ENCODE measurements around the gene NOL7. TPM values are rescaled to one million over a fixed set of nuclear protein-coding genes. Genes with fewer than 3 reads are reported as not detected.

NOL7 gene
- total and polyA plus RNA-seq, 7 experiments from 2014 or later: 49.1 to 145 (median 65.0) TPM

DNA sequence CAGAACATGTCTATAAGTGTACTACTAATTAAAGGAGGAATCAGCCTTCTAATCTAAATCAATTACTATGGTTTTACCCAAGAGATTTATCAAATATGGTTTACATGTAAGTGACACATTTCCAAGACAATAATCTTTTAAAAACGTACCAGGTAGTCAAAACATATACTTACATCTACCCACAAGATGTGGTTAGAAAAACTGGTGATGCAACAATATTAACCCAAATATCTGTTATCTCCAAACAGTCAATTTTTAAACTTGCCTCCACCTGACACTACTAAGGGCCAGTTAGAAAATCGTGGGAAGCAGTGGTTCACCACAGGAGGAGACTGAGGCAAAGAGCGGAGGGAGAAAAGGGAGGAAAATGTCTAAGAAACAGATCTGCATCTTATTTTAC lies 28.0 kb downstream of the NOL7 start:
- no peaks in the 10 kb centered on the region for H3K9me3 Mint-ChIP-seq
- no peak overlapping the region for H3K4me3 Mint-ChIP-seq
- no peaks in the 10 kb centered on the region for H3K27me3 Mint-ChIP-seq
- no peak for ATAC-seq
- H3K36me3 ChIP-seq (ENCODE audit: control insufficient read depth in 2 of 3, insufficient read depth in 3 of 3, low read length in 3 of 3): peaks cover 0 to 25% (median 0%) of the 10 kb centered on the region in 3 experiments
- DNase-seq: no peak
- no peak overlapping the region for H3K4me3 ChIP-seq (ENCODE audit: low read length)
- no peak overlapping the region for H3K27ac ChIP-seq (ENCODE audit: low read depth, low read length)
- H3K4me1 Mint-ChIP-seq: peaks cover 10 to 18% (median 13%) of the 10 kb centered on the region in 7 donors
- peaks cover 13 to 31% (median 23%) of the 10 kb centered on the region in 5 donors for H3K36me3 Mint-ChIP-seq
- H3K27me3 ChIP-seq (ENCODE audit: control insufficient read depth in 2 of 2, insufficient read depth in 2 of 2, low read length in 2 of 2): no peaks in the 10 kb centered on the region
- POLR2A ChIA-PET: interaction anchor here (2.0 kb wide), 1 partner anchor 66 kb away, joined by 5 read pairs; no protein-coding TSS in a partner anchor
- CTCF ChIA-PET: no interaction called here
- intact Hi-C loops (cut with micrococcal nuclease): no loop called here
- H3K4me1 ChIP-seq (ENCODE audit: control insufficient read depth in 2 of 2, insufficient read depth in 2 of 2, low read length in 2 of 2): no peaks in the 10 kb centered on the region
- H3K9me3 ChIP-seq (ENCODE audit: control insufficient read depth in 2 of 3, low read length in 3 of 3): no peaks in the 10 kb centered on the region
- H3K27ac Mint-ChIP-seq: peak overlapping the region in 7 of 9 donors; percentile 4 to 75 (median 32)

DNA sequence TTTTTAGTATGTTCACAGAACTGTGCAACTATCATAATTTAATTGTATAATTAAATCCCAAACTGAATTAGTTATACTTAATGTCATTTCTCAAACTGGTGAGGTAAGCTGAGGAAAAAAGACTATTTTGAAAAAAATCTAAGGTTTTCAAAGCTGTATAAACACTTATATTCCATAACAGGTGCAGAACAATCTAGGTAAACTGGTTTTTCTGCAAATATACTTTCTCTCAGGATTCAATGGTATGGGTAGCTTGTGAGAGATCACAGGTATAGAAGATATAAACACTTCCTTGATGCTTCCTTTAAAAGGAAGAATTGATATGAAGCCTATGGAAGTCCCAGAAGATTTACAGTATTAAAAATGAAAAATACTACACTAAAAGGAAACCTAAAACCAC lies 33.7 kb downstream of the NOL7 start:
- Mint-ChIP-seq H3K36me3 (peaks cover 5 to 27% (median 18%) of the 10 kb centered on the region in 5 donors), H3K4me1 (peaks cover 5 to 29% (median 19%) of the 10 kb centered on the region in 7 donors), H3K27me3 (no peaks in the 10 kb centered on the region), H3K27ac (peak overlapping the region in 4 of 9 donors; percentile 9 to 53 (median 17)), H3K4me3 (no peak overlapping the region), H3K9me3 (peaks cover 0 to 1% (median 0%) of the 10 kb centered on the region in 11 donors)
- intact Hi-C loops (cut with micrococcal nuclease): loop anchor here in 1 of 2 donors (2.0 to 5.0 kb wide), 2 partner anchors 20 to 38 kb away; no protein-coding TSS in a partner anchor
- no peak overlapping the region for H3K27ac ChIP-seq (ENCODE audit: low read depth, low read length)
- no peaks in the 10 kb centered on the region for H3K27me3 ChIP-seq (ENCODE audit: control insufficient read depth in 2 of 2, insufficient read depth in 2 of 2, low read length in 2 of 2)
- H3K4me3 ChIP-seq (ENCODE audit: low read length): no peak overlapping the region
- CTCF ChIA-PET: interaction anchor here (0.7 kb wide), 2 partner anchors 100 to 116 kb away, joined by 3 to 9 read pairs; no protein-coding TSS in a partner anchor
- POLR2A ChIA-PET: interaction anchor here (0.8 to 1.3 kb wide), 3 partner anchors 34 to 73 kb away, joined by 3 to 4 read pairs (median 3); partner anchors contain the start of gene NOL7
- H3K4me1 ChIP-seq (ENCODE audit: control insufficient read depth in 2 of 2, insufficient read depth in 2 of 2, low read length in 2 of 2): peaks cover 0 to 4% of the 10 kb centered on the region in 2 donors
- no peak for DNase-seq
- peaks cover 0 to 3% (median 0%) of the 10 kb centered on the region in 3 experiments for H3K36me3 ChIP-seq (ENCODE audit: control insufficient read depth in 2 of 3, insufficient read depth in 3 of 3, low read length in 3 of 3)
- ATAC-seq: no peak
- no peaks in the 10 kb centered on the region for H3K9me3 ChIP-seq (ENCODE audit: control insufficient read depth in 2 of 3, low read length in 3 of 3)

DNA sequence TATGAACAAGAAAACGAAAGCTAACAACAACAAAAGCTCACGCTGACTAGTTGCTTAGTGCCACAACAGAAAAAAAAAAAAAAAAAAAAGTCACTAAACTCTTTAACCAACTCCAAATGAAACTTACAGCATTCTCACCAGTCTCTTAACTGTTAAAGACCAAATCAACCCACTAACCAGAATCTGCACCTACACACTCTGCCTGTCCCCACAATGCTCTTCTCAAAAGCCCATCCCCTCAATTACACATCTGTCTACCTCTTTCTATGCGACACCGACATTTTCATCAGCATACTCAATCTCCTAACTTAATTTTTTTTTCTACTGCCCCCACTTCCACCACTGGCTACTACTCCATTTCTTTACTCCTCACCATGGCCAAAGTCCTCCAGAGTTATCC lies 34.3 kb downstream of the NOL7 start:
- H3K4me3 Mint-ChIP-seq: no peak overlapping the region

DNA sequence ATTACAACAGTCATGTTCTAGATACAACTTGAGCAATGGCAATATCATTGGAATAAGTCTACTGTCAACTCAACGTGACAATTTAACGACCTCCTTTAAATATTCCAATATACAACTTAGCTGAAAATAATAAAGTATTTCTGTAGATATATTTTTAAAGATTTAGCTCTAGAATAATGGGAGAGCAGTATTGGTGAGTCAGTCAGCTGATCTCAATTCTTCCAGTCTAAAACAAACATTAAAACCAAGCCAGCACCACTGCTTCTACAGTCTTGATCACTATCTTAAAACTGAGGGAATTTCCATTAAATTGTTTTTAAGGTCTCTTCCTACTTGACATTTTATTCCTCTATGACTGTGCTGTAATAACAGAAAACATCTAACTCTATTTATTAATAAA lies 38.2 kb downstream of the NOL7 start:
- Mint-ChIP-seq H3K27ac (no peak overlapping the region), H3K36me3 (peaks cover 5 to 38% (median 20%) of the 10 kb centered on the region in 5 donors), H3K9me3 (peaks cover 0 to 1% (median 0%) of the 10 kb centered on the region in 11 donors), H3K4me1 (peaks cover 6 to 39% (median 21%) of the 10 kb centered on the region in 7 donors), H3K27me3 (no peaks in the 10 kb centered on the region), H3K4me3 (no peak overlapping the region)
- intact Hi-C loops (cut with micrococcal nuclease): no loop called here
- Histone ChIP-seq H3K27me3 (ENCODE audit: control insufficient read depth in 2 of 2, insufficient read depth in 2 of 2, low read length in 2 of 2) (no peaks in the 10 kb centered on the region), H3K4me3 (ENCODE audit: low read length) (no peak overlapping the region), H3K36me3 (ENCODE audit: control insufficient read depth in 2 of 3, insufficient read depth in 3 of 3, low read length in 3 of 3) (peaks cover 0 to 8% (median 0%) of the 10 kb centered on the region in 3 experiments), H3K4me1 (ENCODE audit: control insufficient read depth in 2 of 2, insufficient read depth in 2 of 2, low read length in 2 of 2) (peaks cover 4 to 5% of the 10 kb centered on the region in 2 donors), H3K27ac (ENCODE audit: low read depth, low read length) (no peak overlapping the region), H3K9me3 (ENCODE audit: control insufficient read depth in 2 of 3, low read length in 3 of 3) (no peaks in the 10 kb centered on the region)
- ATAC-seq (no peak), DNase-seq (no peak)
- POLR2A ChIA-PET: interaction anchor here (0.7 kb wide), 1 partner anchor 22 kb away, joined by 3 read pairs; no protein-coding TSS in a partner anchor
- CTCF ChIA-PET: no interaction called here

More for the DNA sequence above, 34.3 kb downstream of the NOL7 start:
- no peak for DNase-seq
- ATAC-seq: no peak
- H3K4me1 ChIP-seq (ENCODE audit: control insufficient read depth in 2 of 2, insufficient read depth in 2 of 2, low read length in 2 of 2): peaks cover 0 to 4% of the 10 kb centered on the region in 2 donors
- ChIA-PET CTCF (interaction anchor here (0.7 kb wide), 2 partner anchors 99 to 115 kb away, joined by 3 to 9 read pairs; no protein-coding TSS in a partner anchor), POLR2A (interaction anchor here (0.8 to 1.3 kb wide), 3 partner anchors 34 to 74 kb away, joined by 3 to 4 read pairs (median 3); partner anchors contain the start of gene NOL7)
- H3K27me3 ChIP-seq (ENCODE audit: control insufficient read depth in 2 of 2, insufficient read depth in 2 of 2, low read length in 2 of 2): no peaks in the 10 kb centered on the region
- Mint-ChIP-seq H3K27me3 (no peaks in the 10 kb centered on the region), H3K36me3 (peaks cover 5 to 27% (median 17%) of the 10 kb centered on the region in 5 donors), H3K9me3 (peaks cover 0 to 1% (median 0%) of the 10 kb centered on the region in 11 donors), H3K4me1 (peaks cover 5 to 29% (median 19%) of the 10 kb centered on the region in 7 donors), H3K27ac (peak overlapping the region in 6 of 9 donors; percentile 9 to 58 (median 28))
- H3K9me3 ChIP-seq (ENCODE audit: control insufficient read depth in 2 of 3, low read length in 3 of 3): no peaks in the 10 kb centered on the region
- peaks cover 0 to 2% (median 0%) of the 10 kb centered on the region in 3 experiments for H3K36me3 ChIP-seq (ENCODE audit: control insufficient read depth in 2 of 3, insufficient read depth in 3 of 3, low read length in 3 of 3)
- intact Hi-C loops (cut with micrococcal nuclease): loop anchor here in 1 of 2 donors (2.0 to 5.0 kb wide), 2 partner anchors 19 to 38 kb away; no protein-coding TSS in a partner anchor
- H3K27ac ChIP-seq (ENCODE audit: low read depth, low read length): no peak overlapping the region
- H3K4me3 ChIP-seq (ENCODE audit: low read length): no peak overlapping the region

DNA sequence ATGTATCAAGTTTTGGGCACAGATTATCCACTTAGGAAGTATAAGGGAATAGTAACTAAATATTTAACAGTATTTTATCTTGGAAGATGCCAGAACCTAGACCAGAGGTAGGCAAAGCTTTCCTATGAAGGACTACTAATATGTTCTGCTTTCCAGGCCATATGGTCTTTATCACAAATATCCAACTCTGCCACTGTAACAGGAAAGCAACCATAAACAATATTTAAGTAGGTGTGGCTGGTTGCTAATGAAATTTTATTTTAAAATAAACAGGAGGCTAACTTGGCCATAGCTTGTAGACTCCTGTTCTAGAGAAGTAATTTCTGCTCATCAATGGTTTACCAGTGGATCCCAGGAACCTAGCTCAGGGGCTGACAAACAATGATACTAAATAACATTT lies 39.4 kb downstream of the NOL7 start:
- H3K9me3 ChIP-seq (ENCODE audit: control insufficient read depth in 2 of 3, low read length in 3 of 3): no peaks in the 10 kb centered on the region
- ChIA-PET POLR2A (interaction anchor here (1.1 kb wide), 1 partner anchor 22 kb away, joined by 3 read pairs; no protein-coding TSS in a partner anchor), CTCF (no interaction called here)
- H3K4me3 ChIP-seq (ENCODE audit: low read length): no peak overlapping the region
- Mint-ChIP-seq H3K4me3 (no peak overlapping the region), H3K27ac (no peak overlapping the region), H3K36me3 (peaks cover 5 to 32% (median 17%) of the 10 kb centered on the region in 5 donors), H3K9me3 (peaks cover 0 to 1% (median 0%) of the 10 kb centered on the region in 11 donors), H3K27me3 (no peaks in the 10 kb centered on the region), H3K4me1 (peaks cover 11 to 43% (median 27%) of the 10 kb centered on the region in 7 donors)
- peaks cover 0 to 8% (median 0%) of the 10 kb centered on the region in 3 experiments for H3K36me3 ChIP-seq (ENCODE audit: control insufficient read depth in 2 of 3, insufficient read depth in 3 of 3, low read length in 3 of 3)
- no peak overlapping the region for H3K27ac ChIP-seq (ENCODE audit: low read depth, low read length)
- H3K4me1 ChIP-seq (ENCODE audit: control insufficient read depth in 2 of 2, insufficient read depth in 2 of 2, low read length in 2 of 2): peaks cover 2 to 5% of the 10 kb centered on the region in 2 donors
- intact Hi-C loops (cut with micrococcal nuclease): no loop called here
- ATAC-seq (no peak), DNase-seq (no peak)
- no peaks in the 10 kb centered on the region for H3K27me3 ChIP-seq (ENCODE audit: control insufficient read depth in 2 of 2, insufficient read depth in 2 of 2, low read length in 2 of 2)

DNA sequence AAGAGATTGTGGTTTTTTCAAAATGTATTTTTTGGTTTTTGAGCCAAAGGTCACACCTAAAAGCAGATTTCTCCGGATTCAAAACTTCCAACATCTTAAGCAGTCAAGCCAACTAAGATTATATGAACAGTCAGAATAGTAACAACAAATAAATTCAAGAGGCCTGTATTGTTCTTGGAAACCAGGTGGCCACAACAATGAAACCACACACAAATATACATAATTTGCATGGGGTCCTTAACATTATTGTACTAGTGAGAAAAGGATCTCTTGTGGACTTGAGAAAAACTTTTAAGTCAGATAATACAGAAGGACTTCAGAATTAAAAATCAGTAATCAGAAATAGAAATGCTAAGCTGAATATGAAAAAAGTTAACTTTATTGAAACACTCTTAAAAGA lies 40.6 kb downstream of the NOL7 start:
- Mint-ChIP-seq H3K4me3 (no peak overlapping the region), H3K27me3 (no peaks in the 10 kb centered on the region), H3K4me1 (peaks cover 14 to 48% (median 36%) of the 10 kb centered on the region in 7 donors), H3K9me3 (peaks cover 0 to 1% (median 0%) of the 10 kb centered on the region in 11 donors), H3K27ac (peak overlapping the region in 1 of 9 donors; percentile 59), H3K36me3 (peaks cover 5 to 26% (median 16%) of the 10 kb centered on the region in 5 donors)
- ChIA-PET POLR2A (no interaction called here), CTCF (no interaction called here)
- DNase-seq: no peak
- peaks cover 0 to 8% (median 0%) of the 10 kb centered on the region in 3 experiments for H3K36me3 ChIP-seq (ENCODE audit: control insufficient read depth in 2 of 3, insufficient read depth in 3 of 3, low read length in 3 of 3)
- intact Hi-C loops (cut with micrococcal nuclease): loop anchor here in 1 of 2 donors (2.0 kb wide), 1 partner anchor 17 kb away; no protein-coding TSS in a partner anchor
- peaks cover 0 to 12% of the 10 kb centered on the region in 2 donors for H3K4me1 ChIP-seq (ENCODE audit: control insufficient read depth in 2 of 2, insufficient read depth in 2 of 2, low read length in 2 of 2)
- H3K4me3 ChIP-seq (ENCODE audit: low read length): no peak overlapping the region
- H3K27me3 ChIP-seq (ENCODE audit: control insufficient read depth in 2 of 2, insufficient read depth in 2 of 2, low read length in 2 of 2): no peaks in the 10 kb centered on the region
- no peak for ATAC-seq
- H3K27ac ChIP-seq (ENCODE audit: low read depth, low read length): no peak overlapping the region
- H3K9me3 ChIP-seq (ENCODE audit: control insufficient read depth in 2 of 3, low read length in 3 of 3): no peaks in the 10 kb centered on the region
